ENCODE data around the gene DOK5. TPM values are rescaled to one million over a fixed set of nuclear protein-coding genes. Genes with fewer than 3 reads are reported as not detected.

Gene DOK5
- total RNA-seq, 4 donors from 2014 or later, result 0.55 to 48.6 (median 1.3) TPM; not detected in 1

DNA sequence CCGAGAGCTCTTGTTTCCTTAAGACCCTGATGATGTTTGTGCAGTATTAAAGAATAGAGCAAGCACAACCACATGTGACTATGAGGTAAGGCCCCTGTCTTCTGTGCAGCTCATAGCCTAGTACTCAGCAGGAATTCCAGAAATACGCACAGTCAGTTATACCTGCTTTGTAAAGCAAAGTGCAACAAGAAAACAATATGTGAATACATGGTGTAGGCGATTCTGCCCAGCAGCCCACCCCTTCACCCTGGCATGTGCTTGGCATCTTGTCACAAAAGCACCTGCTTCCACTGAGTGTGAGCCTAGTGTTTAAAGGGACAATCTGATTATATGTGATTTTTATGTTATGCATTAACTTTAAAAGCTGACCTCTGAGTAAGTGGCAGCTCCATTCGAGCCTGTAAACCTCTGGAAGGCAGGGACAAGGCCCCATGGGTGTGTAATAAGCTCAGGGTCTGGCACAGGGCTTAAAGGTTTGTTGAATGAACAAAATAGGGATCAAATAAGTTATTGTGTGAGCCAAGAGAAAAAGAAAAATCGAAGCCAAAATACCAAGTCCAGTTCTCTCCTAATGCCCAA lies 148.7 kb downstream of the DOK5 start:
- no peak for DNase-seq
- H3K4me1 ChIP-seq, result no peaks in the 10 kb centered on the region
- H3K27ac ChIP-seq, result no peak overlapping the region
- H3K27me3 ChIP-seq, result no peaks in the 10 kb centered on the region
- H3K36me3 ChIP-seq, result no peaks in the 10 kb centered on the region
- intact Hi-C loops (cut with DNase I; ENCODE audit: low total_unique reads), result no loop called here
- WGBS, 2 donors (ENCODE audit: low coverage in 1 of 2), result 39 to 45% methylated on average over 3 to 5 of the region's 5 CpGs
- no peaks in the 10 kb centered on the region for H3K9me3 ChIP-seq
- TF ChIP-seq, protein P1, sequence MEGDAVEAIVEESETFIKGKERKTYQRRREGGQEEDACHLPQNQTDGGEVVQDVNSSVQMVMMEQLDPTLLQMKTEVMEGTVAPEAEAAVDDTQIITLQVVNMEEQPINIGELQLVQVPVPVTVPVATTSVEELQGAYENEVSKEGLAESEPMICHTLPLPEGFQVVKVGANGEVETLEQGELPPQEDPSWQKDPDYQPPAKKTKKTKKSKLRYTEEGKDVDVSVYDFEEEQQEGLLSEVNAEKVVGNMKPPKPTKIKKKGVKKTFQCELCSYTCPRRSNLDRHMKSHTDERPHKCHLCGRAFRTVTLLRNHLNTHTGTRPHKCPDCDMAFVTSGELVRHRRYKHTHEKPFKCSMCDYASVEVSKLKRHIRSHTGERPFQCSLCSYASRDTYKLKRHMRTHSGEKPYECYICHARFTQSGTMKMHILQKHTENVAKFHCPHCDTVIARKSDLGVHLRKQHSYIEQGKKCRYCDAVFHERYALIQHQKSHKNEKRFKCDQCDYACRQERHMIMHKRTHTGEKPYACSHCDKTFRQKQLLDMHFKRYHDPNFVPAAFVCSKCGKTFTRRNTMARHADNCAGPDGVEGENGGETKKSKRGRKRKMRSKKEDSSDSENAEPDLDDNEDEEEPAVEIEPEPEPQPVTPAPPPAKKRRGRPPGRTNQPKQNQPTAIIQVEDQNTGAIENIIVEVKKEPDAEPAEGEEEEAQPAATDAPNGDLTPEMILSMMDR (IDR thresholded peaks at IDR 0.05), result no peak
- no peak for TF ChIP-seq EP300 (IDR thresholded peaks at IDR 0.05; ENCODE audit: low read depth)
- TF ChIP-seq POLR2AphosphoS5 (IDR thresholded peaks at IDR 0.05), result no peak
- TF ChIP-seq POLR2A (IDR thresholded peaks at IDR 0.05), result no peak
- in situ Hi-C loops (cut with MboI; ENCODE audit: low pct_ligation_motif_present in 1 of 4, low pct_unique_long_range_greater_than_20kb in 1 of 4, low sequenced_read_pairs in 3 of 4), result no loop called here
- H3K4me3 ChIP-seq, result no peak overlapping the region

DNA sequence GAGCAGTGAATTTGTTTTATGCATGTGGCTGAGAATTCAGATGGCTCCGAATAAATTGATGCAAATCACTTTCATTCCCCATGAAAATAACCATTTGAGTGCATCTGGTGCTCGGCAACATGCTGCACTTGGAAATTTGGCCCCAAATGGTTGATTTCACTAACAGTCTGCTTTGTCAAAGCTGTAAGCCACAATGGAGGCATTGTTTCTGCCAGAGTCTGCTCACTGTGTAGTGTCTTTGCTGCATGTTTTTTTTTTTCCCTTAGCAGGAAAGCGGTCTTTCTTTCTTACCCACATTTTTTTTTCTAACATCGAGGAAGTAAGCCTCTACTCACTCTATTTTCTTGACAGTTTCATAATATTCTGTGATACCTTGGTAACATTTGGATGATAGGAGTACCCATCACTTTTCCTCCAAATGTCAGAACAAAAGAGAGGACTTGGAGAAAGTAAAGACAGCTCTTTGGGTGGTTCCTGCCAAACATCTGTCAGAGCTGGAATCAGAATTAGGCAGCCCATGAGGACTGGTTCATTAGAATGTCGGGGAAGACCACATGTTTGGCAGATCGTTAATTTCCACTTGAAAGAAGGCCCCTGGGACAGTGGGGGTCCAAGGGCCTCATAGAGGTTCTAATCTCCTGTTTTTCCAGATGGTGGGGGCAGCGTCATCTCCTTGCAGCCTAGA lies 149.5 kb downstream of the DOK5 start:
- WGBS, 2 donors (ENCODE audit: low coverage in 1 of 2), result 26% methylated on average over 7 of the region's 7 CpGs; no CpG with 5 or more reads in 1 of the 2 donors
- in situ Hi-C loops (cut with MboI; ENCODE audit: low pct_ligation_motif_present in 1 of 4, low pct_unique_long_range_greater_than_20kb in 1 of 4, low sequenced_read_pairs in 3 of 4), result loop anchor here in 3 of 4 donors (25.0 kb wide), 2 partner anchors 513 to 538 kb away; no protein-coding TSS in a partner anchor

DNA sequence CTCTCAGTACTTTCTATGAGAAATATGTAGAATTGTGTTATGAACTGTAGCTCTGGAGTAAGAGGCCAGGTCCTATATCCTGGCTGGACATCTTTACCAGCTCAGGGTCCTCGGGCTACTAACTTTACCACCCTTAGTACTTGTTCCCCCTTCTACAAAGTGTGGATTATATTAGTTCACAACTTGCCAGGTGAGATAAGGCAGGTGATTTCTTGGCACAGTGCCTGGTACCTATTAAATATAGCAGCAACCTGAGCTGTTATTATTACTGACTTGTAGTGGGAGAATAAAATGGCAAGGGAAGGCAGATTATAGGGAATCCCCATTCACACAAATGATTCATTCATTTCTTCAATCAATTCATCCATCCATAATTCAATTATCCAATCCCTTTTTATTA lies 150.1 kb downstream of the DOK5 start:
- WGBS, 2 donors (ENCODE audit: low coverage in 1 of 2), result 46% methylated on average over 1 of the region's 1 CpG; no CpG with 5 or more reads in 1 of the 2 donors

More for the DNA sequence above, 149.5 kb downstream of the DOK5 start:
- TF ChIP-seq POLR2A (IDR thresholded peaks at IDR 0.05), result no peak
- TF ChIP-seq, protein P1 (IDR thresholded peaks at IDR 0.05), result no peak
- no peak for TF ChIP-seq POLR2AphosphoS5 (IDR thresholded peaks at IDR 0.05)
- no peak for TF ChIP-seq EP300 (IDR thresholded peaks at IDR 0.05; ENCODE audit: low read depth)
- H3K4me3 ChIP-seq, result no peak overlapping the region
- H3K9me3 ChIP-seq, result no peaks in the 10 kb centered on the region
- DNase-seq, result no peak
- intact Hi-C loops (cut with DNase I; ENCODE audit: low total_unique reads), result loop anchor here (5.0 kb wide), 1 partner anchor 533 kb away; no protein-coding TSS in a partner anchor
- no peak overlapping the region for H3K27ac ChIP-seq
- no peaks in the 10 kb centered on the region for H3K36me3 ChIP-seq
- no peaks in the 10 kb centered on the region for H3K4me1 ChIP-seq
- H3K27me3 ChIP-seq, result no peaks in the 10 kb centered on the region

DNA sequence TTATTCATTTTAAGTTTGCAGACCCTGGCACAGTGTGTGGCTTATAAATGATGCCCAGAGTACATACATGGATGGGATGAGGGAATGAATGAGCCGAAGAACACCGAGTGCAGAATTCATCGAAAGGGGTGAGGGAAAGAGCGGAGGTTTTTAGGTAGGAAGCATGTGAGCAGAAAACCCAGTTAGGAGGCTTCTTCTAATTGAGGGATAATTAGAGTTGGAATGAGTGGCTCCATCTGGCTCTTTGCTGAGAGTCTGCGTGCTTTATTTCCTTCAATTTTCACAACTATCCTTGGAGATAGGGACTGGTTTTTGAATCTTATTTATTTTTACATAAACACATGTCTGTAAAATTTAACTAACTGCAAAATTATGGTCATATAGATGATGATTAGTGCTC lies 150.7 kb downstream of the DOK5 start:
- H3K4me1 ChIP-seq, result no peaks in the 10 kb centered on the region
- in situ Hi-C loops (cut with MboI; ENCODE audit: low pct_ligation_motif_present in 1 of 4, low pct_unique_long_range_greater_than_20kb in 1 of 4, low sequenced_read_pairs in 3 of 4) (loop anchor here in 3 of 4 donors (25.0 kb wide), 2 partner anchors 514 to 539 kb away; no protein-coding TSS in a partner anchor), intact Hi-C loops (cut with DNase I; ENCODE audit: low total_unique reads) (loop anchor here (5.0 kb wide), 1 partner anchor 534 kb away; no protein-coding TSS in a partner anchor)
- no peaks in the 10 kb centered on the region for H3K27me3 ChIP-seq
- H3K36me3 ChIP-seq, result no peaks in the 10 kb centered on the region
- no peak overlapping the region for H3K4me3 ChIP-seq
- TF ChIP-seq, protein P1 (IDR thresholded peaks at IDR 0.05), result no peak
- TF ChIP-seq POLR2A (IDR thresholded peaks at IDR 0.05) (no peak), EP300 (IDR thresholded peaks at IDR 0.05; ENCODE audit: low read depth) (no peak), POLR2AphosphoS5 (IDR thresholded peaks at IDR 0.05) (no peak)
- H3K9me3 ChIP-seq, result no peaks in the 10 kb centered on the region
- H3K27ac ChIP-seq, result no peak overlapping the region
- DNase-seq, result no peak
- 90 to 97% methylated on average over 5 of the region's 5 CpGs for WGBS, 2 donors (ENCODE audit: low coverage in 1 of 2)

More for the DNA sequence above, 150.1 kb downstream of the DOK5 start:
- TF ChIP-seq POLR2AphosphoS5 (IDR thresholded peaks at IDR 0.05) (no peak), EP300 (IDR thresholded peaks at IDR 0.05; ENCODE audit: low read depth) (no peak), POLR2A (IDR thresholded peaks at IDR 0.05) (no peak)
- TF ChIP-seq, protein P1 (IDR thresholded peaks at IDR 0.05), result no peak
- intact Hi-C loops (cut with DNase I; ENCODE audit: low total_unique reads), result loop anchor here (5.0 kb wide), 1 partner anchor 533 kb away; no protein-coding TSS in a partner anchor
- no peaks in the 10 kb centered on the region for H3K9me3 ChIP-seq
- no peaks in the 10 kb centered on the region for H3K4me1 ChIP-seq
- no peaks in the 10 kb centered on the region for H3K36me3 ChIP-seq
- no peaks in the 10 kb centered on the region for H3K27me3 ChIP-seq
- no peak overlapping the region for H3K27ac ChIP-seq
- in situ Hi-C loops (cut with MboI; ENCODE audit: low pct_ligation_motif_present in 1 of 4, low pct_unique_long_range_greater_than_20kb in 1 of 4, low sequenced_read_pairs in 3 of 4), result loop anchor here in 3 of 4 donors (25.0 kb wide), 2 partner anchors 513 to 538 kb away; no protein-coding TSS in a partner anchor
- no peak overlapping the region for H3K4me3 ChIP-seq
- no peak for DNase-seq
